HL-60/S4 treated with phorbol 12-myristate 13-acetate at 8.2 ng/mL for 4 days and 3 days (cell line): ENCODE data around the gene FIG4.
"Not testable (repeated sequence)": the region's sequence is repeated elsewhere in the genome, so short reads cannot be mapped to it uniquely, and the experiment has no call there.

Experiments used
- in situ Hi-C: fragments of 300-500 bp; cut with MboI; formaldehyde crosslinking; loops from 2 replicates; pipeline ENCODE4 v1.15.0; 2022; ENCODE audit warnings: low sequenced_read_pairs

The FIG4 gene

DNA sequence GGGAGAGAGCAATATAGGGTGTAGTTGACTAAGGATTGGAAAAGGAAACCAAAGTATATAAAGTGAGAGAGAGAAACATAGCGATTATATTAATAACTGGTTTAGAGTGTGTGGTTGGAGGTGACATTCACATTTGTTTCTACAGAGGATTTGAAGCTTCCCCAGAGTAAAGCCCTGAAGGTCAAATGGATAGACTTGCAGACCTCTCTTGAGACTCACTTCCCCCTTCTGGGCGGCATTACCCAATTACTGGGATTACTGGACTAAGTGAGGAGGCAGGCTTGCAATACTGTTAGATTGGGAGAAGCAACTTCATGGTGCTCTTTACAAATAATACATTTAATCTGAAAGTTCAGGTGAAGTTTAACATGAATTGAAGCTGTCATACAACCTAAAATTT, 10.7 kb downstream of the FIG4 start:
- in situ Hi-C loops: loop anchor here (10.0 to 25.0 kb wide), 2 partner anchors 333 to 686 kb away; no protein-coding TSS in a partner anchor

DNA sequence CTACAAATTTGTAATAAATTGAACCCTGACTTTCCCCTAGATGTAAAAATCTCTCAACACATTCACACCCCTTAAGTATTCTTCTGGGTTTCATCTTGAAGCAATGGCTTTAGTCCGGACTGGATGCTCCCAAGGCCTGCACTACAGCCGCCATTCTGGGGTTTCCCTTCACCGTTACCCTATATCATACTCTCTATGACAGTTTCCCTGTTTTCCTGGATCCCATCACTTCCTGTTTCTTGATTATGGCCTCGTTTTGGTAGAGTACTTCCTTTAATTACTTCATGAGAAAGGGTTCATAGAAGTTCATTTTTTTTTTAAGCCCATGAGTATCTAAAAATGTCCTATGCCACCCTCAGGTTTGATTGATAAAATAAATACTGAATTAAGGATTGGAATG, 11.7 kb downstream of the FIG4 start:
- in situ Hi-C loops: loop anchor here (10.0 to 25.0 kb wide), 2 partner anchors 332 to 685 kb away; no protein-coding TSS in a partner anchor

DNA sequence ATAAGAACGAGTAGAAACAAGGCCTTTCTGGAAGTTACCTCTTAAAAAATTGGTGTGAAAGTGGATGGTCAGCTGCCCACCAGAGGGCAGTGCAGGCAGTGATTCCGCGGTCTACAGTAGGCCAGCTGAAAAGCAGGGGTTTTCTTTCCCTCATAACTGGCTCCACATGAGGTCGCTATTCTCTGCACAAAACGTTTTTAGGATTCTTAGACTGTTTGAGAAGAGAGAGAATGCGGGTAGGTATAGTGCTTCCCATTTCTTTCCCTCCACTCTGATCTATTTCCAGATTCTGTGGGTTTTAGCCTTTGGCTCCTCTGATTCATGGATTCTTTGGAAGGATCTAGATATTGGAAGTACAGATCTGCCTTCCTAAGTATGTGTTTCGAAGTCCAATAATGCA, 14.2 kb downstream of the FIG4 start:
- in situ Hi-C loops: loop anchor here (10.0 to 25.0 kb wide), 2 partner anchors 330 to 682 kb away; no protein-coding TSS in a partner anchor

DNA sequence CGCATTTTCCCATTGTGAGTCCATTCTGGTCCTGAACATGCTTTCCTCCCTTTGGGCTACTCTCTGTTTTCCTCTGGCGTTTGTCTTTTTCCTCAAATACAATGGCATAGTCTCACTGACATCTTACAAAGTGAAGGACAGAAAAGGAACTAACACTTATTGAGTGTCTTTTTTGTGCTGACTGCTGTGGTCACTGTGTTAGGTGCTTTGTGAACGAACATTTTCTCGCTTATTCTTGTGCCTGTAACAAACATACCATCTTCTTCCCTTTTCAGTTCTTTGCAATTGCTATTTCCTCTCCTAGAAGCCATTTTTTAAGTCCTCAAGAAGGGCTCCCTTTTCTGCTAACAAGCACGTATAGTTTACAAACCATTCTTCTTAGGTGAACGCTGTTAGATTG, 15.4 kb downstream of the FIG4 start:
- in situ Hi-C loops: loop anchor here (10.0 to 25.0 kb wide), 2 partner anchors 328 to 681 kb away; no protein-coding TSS in a partner anchor

DNA sequence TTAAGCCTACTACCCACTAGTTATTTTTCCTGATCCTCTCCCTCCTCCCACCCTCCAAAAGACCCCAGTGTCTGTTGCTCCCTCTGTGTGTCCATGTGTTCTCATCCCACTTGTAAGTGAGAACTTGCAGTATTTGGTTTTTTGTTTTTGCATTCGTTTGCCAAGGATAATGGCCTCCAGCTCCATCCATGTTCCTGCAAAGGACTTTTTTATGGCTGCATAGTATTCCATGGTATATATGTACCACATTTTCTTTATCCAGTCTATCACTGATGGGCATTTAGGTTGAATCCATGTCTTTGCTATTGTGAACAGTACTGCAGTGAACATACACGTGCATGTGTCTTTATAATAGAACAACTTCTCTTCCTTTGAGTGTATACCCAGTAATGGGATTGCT, 17.0 kb downstream of the FIG4 start:
- in situ Hi-C loops: loop anchor here (10.0 to 25.0 kb wide), 2 partner anchors 327 to 679 kb away; no protein-coding TSS in a partner anchor

DNA sequence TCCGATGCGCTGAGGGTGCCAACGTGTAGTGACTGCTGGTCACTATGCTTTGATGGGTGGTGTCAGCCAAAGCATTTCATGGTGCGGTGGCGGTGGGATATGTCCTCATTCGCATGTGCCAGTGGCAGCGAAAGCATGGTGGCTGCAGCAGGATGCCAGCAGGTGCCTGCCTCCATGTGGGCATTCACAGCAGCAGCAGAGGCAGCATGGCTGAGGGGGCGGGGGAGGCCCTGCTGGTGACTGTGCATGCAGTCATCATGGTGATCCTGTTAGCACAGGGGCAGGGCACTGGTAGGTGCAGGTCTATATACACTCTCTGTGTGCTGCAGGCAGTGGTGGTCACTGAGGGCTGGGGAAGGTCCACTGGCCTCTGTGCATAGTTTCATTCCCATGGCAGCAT, 22.0 kb downstream of the FIG4 start:
- in situ Hi-C loops: loop anchor here (25.0 kb wide), 1 partner anchor 674 kb away; no protein-coding TSS in a partner anchor

DNA sequence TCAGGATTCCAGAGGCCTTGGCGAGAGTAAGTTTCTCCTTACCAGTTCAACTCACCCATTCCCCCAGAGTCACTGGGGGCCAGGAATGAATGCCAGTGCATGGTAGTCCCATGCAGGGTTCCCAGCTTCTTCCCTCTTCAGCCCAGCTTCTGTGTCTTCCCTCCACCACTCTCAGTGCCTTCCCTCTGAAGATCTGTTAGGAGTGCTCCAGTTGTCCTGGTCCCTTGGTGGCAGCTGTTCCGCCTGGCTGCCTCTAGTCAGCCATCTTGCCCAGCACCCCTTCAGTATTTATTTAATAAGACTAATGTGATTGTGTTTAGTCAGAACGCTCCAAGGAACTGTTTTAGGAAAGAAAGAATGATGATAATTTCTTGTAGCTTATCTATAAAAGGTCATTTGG, 23.1 kb downstream of the FIG4 start:
- in situ Hi-C loops: loop anchor here (25.0 kb wide), 1 partner anchor 673 kb away; no protein-coding TSS in a partner anchor

DNA sequence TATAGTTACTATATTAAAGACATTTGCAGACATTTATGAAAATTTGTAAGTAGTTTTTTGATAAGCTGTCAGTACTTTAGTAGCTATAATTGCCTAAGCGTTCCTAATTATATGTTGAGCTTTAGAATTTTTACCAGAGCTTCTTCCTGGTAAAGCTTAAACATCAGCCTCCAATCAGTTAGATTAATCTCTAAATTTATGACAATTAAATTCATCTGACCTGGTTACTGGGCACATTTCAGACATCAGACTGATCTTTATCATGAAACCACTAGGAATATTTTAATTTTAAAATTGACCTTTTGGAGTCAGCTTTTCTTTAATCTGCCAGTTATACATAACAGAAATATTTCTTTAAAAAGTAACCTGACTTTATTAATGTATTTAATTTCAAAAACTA, 23.5 kb downstream of the FIG4 start:
- in situ Hi-C loops: loop anchor here (25.0 kb wide), 1 partner anchor 673 kb away; no protein-coding TSS in a partner anchor

DNA sequence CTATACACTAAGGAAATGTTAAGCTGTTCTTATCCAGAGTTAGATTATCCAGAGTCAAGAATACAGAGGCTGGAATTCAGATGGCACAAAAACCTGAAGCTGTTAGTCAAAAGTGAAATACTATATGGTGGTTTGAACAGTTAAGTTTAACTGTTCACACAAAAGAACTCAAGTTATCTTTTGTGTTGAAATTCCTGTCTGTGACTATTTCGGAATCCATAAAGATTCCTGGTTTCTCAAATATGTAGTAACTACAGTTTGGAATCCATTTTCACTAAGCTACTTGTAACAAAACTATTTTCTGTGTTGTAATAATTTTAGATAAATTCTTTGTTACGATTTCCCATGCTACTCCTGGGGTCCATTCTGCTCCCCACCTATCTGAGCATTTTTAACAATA, 24.5 kb downstream of the FIG4 start:
- in situ Hi-C loops: loop anchor here (25.0 kb wide), 1 partner anchor 672 kb away; no protein-coding TSS in a partner anchor

DNA sequence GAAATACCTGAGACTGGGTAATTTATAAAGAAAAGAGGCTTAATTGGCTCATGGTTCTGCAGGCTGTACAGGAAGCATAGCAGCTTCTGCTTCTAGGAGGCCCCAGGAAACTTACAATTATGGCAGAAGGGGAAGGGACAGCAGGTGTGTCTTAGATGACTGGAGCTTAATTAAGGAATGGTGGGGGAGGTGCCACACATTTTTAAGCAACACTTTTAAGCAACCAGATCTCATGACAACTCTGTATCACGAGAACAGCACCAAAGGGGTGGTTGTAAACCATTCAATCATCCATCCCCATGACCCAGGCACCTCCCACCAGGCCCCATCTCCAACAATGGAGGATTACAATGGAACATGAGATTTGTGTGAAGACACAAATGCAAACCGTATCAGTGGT, 26.9 kb downstream of the FIG4 start:
- in situ Hi-C loops: loop anchor here (25.0 kb wide), 1 partner anchor 669 kb away; no protein-coding TSS in a partner anchor

DNA sequence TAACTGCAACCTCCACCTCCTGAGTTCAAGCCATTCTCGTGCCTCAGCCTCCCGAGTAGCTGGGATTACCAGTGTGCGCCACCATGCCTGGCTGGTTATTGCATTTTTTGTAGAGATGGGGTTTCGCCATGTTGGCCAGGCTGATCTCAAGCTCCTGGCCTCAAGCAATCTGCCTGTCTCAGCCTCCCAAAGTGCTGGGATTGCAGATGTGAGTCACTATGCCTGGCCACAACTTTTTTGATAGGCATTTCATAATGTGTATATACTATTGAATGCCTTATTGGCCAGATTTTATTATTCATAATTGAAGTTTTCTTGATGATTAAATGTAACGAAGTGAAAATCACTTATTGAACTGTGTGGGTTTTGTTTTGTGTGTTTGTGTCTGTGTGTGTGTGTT, 27.9 kb downstream of the FIG4 start:
- in situ Hi-C loops: loop anchor here (25.0 kb wide), 1 partner anchor 668 kb away; no protein-coding TSS in a partner anchor

DNA sequence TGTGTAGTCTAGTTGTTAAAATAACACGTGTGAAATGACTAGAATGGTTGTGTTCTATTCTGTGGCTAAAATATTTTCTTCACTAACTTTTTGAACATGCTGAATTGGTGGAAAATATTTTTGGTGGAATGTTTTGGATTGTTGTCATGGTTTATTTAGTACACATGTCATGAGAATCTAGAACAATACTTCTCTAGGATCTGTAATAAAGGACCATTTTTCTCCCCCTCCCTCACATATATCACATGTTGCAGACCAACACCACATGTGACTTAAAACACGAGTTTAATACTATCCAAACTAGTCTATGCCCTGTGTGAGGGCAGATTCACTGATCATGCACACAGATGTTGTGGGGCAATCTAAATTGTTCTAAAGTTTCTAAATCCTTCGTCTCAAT, 29.2 kb downstream of the FIG4 start:
- in situ Hi-C loops: loop anchor here (25.0 kb wide), 1 partner anchor 667 kb away; no protein-coding TSS in a partner anchor

DNA sequence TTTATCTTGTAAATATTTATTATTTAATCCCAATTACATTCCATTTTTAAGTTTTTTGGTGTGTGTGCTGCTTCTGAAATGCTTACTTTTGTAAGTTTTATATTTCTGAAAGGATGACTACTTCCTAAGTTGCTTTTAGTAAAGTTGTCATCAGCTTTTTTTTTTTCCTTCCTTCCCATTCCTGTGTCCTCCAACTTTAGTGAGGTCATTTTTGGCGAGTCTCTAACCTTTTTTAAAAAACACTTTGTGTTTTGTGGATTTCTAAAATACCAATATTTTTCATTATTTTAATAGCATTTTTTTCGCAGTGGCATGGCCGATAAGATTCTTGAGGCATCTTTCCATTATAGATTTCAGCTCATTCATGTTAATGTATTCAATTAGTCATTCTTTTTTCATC, 30.9 kb downstream of the FIG4 start:
- in situ Hi-C loops: loop anchor here (25.0 kb wide), 1 partner anchor 665 kb away; no protein-coding TSS in a partner anchor

DNA sequence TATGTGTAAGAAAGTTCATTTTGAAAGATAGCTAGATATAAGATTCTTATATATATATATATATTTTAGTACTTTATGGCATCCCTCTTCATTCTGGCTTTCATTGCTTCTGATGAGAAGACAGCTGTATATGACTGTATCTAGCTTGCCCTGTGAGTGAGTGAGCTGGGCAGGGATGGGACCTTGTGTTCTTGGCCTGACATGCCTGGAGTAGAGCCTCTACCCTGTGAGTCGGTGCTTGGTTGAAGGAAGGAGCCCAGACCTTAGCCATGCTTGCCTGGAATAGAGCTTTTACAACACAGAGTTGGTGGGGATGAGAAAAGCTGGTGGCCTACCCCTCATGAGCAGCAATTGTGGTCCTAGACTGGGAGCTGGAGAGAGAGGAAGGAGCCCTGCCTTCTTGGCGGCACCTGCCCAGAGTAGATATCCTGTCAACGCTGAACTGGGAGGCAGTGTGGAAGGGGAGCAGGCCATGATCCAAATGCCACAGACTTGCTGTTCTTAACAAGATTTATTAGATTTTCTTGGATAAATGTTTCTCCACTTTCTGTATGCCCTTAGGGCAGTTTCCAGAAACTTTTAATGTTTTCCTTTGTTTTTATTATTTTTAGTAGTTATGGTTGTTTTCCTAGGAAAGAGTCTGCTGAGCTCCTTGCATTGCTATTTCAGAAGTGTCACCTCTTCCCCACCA, 31.6 kb downstream of the FIG4 start:
- in situ Hi-C loops: loop anchor here (25.0 kb wide), 1 partner anchor 665 kb away; no protein-coding TSS in a partner anchor

DNA sequence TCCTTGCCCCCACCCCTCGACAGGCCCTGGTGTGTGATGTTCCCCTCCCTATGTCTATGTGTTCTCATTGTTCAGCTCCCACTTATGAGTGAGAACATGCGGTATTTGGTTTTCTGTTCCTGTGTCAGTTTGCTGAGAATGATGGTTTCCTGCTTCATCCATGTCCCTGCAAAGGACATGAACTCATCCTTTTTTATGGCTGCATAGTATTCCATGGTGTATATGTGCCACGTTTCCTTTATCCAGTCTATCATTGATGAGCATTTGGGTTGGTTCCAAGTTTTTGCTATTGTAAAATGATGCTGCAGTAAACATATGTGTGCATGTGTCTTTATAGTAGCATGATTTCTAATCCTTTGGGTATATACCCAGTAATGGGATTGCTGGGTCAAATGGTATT, 34.2 kb downstream of the FIG4 start:
- in situ Hi-C loops: not testable (repeated sequence)

DNA sequence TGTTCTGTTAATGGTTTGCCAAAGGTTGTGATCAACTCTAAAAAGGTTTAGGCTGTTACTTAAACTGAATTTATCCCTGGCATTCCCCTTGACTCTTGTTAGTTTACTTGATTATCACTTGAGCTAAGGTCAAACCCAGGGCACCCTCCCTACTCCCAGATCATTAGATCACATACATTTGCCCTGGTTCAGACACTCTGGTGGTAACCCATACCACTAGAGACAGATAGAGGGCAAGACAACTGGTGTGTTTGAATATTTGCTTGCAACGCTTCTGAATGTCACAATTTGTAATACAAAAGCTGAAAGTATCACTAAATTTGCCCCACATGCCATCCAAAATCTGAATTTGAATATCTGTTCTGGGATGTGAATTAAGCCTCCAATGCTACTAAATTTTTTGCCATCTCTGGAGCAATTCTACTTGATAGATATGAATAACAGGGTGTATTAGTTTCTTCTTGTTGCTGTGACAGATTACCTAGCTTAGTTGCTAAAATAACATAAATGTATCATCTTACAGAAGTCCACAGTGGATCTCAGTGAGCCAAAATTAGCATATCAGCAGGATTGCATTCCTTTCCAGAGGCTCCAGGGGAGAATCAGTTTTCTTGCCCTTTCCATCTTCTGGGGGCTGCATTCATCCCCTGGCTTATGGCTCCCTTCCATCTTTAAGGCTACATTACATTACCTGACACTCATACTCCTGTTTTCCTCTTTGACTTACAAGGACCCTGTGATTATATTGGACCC, 45.4 kb downstream of the FIG4 start:
- in situ Hi-C loops: no loop called here

DNA sequence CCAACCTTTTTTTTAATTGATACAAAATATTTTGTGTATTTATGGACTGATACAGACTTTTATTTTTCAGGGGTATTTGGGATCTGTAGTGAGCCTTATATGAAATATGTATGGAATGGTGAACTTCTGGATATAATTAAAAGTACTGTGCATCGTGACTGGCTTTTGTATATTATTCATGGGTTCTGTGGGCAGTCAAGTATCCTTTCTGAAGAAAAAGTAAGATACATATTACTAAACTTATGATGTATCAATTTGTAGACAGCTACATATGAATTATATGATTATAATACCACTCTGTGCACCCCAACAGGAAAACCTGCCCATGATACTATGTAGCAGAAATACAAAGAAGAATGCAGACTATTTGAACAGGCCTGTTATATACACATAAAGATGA, 47.2 kb downstream of the FIG4 start:
- in situ Hi-C loops: no loop called here

DNA sequence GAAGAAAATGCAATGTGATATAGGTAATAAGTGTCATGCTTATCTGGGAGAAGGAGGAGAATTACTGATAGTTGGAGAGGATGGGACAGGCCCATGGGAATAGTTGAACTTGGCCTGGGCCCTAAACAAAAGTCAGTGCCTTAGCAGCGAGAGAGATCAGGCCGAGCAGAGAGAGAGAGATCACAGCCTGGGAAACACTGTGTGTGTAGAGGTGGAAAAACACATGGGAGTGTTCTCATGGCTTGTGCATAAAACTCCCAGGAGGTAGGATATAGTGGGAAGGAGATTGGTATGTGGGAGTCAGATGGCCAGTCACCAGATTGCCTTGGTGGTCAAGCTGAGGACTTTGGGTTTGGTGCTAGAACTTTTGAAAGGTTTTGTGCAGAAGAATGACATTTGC, 47.6 kb downstream of the FIG4 start:
- in situ Hi-C loops: no loop called here

DNA sequence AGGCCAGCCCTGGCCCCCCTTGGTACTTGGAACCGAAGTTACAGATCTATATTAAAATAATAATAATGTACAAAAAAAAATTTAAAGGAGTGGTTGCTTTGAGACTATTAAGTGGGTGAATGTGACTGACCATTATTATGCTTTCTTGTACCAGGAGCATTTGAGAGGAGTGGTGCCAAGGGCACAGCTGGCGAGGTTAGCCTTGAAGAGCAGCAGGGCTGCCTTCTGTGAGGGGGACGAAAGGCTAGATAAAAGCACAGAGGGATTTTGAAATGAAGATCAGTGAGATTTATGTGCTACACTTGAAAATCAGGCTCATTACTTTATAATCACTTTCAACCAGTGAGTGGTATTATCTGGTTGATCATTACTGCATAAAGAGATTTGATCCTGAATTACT, 48.6 kb downstream of the FIG4 start:
- in situ Hi-C loops: no loop called here

DNA sequence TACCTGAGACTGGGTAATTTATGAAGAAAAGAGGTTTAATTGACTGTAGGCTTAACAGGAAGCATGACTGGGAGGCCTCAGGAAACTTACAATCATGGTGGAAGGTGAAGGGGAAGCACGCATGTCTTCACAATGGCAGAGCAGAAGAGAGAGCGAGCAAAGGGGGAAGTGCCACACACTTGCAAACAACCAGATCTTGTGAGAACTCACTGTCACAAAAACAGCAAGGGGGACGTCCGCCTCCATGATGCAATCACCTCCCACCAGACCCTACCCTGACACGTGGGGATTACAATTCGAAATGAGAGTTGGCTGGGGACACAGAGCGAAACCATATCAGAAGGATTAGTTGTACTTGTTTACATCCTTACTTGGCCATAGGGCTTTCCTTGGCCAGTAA, 49.7 kb downstream of the FIG4 start:
- in situ Hi-C loops: no loop called here

DNA sequence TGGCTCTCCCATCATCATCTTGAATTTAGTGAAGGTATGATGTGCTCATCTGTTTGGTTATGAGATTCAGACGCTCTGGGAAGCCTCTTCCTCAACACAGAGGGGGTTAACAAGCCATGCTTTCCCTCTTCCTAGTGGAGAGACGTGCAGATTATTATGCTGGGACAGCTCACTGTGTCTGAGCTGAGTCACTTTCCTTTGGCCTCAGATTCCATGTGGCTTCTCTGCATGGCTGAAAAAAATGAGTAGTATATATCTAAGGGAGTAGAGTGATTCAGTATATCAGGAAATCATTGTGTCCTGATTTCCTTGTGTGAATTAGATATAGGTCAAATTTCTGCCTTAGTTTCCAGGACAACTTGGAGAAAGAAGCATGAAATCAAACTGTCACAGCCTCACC, 52.6 kb downstream of the FIG4 start:
- in situ Hi-C loops: no loop called here
